RPMI7951 (cell line): ENCODE results near the gene ULK4. TPM values are rescaled to one million over a fixed set of nuclear protein-coding genes. Genes with fewer than 3 reads are reported as not detected.
"Not testable (repeated sequence)": the region's sequence is repeated elsewhere in the genome, so short reads cannot be mapped to it uniquely, and the experiment has no call there.

ENCODE experiments used
- DNase-seq: peaks from one replicate; pipeline ENCODE4 v3.0.0-alpha.2; 2012; ENCODE audit warnings: low read depth
- total RNA-seq: library from RNA; depleted of rRNA; stranded (reverse); fragments of >200 nt; shearing (Covaris generic); gene quantifications from 2 replicates; pipeline ENCODE4 v1.2.3, GENCODE V29; 2014

The ULK4 gene
- total RNA-seq, 1 experiment from 2014 or later = 9.0 TPM

DNA sequence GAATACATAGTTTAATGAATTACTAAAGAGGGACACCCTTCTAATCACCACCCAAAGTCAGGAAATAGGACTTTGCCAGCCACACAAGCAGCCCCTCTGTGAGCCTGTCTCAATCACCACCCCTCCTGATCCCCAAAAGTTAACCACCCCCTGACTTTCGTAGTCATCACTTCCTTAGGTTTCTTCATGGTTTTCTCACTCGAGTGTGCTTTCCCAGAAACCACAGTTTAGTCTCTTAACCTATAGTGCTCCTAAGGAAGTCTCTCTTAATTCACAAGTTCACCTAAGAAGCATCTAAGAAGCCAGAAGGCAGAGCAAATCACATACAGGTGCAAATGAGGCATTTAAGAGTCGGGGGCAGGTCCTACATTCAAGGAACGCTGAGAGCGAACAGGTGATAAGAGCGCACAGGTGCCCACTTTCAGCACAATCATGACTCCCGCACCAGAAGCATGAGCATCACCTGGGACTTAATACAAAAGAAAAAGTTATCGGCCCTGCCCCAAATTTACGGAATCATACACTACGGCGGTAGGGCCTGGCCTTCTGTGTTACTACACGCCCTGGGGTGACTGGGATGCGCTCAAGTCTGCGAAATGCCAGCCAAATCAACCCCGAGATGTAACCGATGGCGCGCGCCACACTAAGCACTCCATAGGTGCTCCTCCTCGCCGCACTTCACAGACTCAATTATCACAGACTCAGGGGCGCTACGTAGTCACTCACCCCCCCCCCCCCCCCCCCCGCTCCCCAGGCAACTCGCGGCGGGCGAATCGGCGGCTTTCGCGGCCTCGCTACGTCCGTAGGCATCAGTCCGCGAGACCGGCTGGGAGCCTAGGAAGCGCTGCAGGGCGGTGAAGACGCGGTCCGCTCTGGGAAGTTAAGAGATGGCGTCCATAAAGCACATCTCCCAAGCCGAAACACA is 815 bp downstream of the ULK4 start:
- peak; percentile 65 for DNase-seq

DNA sequence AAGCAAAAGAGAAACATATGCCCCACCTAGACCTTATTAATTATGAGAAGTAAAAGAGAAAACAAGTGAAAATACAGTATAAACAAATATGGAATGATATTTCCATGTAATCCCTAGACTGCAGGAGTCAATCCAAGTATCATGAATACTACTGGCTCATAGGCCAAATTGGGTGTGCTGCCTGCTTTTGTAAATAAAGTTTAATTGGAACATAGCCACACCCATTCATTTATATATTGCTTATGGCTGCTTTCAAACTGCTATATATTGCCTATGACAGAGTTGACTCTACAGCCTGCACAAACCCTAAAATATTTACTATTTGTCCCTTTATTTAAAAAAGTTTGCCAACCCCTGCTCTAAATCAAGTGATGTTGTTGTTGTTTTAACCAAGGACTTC is 5.3 kb downstream of the ULK4 start:
- no peak for DNase-seq

GRCh38 chr3:41955192-41955591 is 6.7 kb downstream of the ULK4 start:
- DNase-seq = no peak

DNA sequence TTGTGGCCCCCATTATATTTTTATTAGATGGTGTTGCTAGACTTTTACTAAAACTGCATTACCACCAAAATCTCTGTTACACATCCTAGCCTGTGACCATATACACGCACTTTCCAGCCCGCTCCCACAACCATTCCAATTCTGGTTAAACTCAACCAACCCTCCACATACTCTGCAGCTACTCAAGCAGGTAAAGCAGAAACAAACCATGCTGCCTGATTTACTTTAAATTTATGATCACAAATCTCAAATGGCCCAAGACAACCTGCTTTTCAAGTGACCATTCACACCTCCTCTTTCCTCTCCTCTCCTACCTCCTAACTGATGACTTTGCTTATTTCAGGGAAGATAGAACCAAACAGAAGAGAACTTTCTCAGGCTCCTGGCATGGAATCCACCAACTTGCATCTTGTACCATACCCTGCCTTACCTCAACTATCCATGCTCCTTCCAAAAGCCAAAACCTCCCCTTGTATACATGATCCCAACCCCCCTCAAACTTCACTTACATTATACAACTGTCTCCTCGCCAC is 18.5 kb downstream of the ULK4 start:
- DNase-seq = no peak

- no peak for DNase-seq
These were observed 21.5 kb downstream of the ULK4 start for GRCh38 chr3:41940393-41940792.

DNA sequence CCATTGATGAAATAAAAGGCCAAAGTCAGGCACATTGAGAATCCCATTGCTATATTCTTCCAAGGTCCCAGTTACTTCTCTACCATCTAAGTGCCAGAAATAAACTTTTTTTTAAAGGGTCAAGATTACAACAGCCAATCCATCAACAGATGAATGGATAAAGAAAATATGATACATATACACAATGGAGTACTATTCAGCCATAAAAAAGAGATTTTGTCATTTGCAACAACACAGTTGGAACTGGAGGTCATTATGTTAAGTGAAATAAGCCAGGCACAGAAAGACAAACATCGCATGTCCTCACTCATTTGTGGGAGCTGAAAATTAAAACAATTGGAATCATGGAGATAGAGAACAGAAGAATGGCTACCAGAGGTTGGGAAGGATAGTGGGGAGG is 25.5 kb downstream of the ULK4 start:
- no peak for DNase-seq

DNA sequence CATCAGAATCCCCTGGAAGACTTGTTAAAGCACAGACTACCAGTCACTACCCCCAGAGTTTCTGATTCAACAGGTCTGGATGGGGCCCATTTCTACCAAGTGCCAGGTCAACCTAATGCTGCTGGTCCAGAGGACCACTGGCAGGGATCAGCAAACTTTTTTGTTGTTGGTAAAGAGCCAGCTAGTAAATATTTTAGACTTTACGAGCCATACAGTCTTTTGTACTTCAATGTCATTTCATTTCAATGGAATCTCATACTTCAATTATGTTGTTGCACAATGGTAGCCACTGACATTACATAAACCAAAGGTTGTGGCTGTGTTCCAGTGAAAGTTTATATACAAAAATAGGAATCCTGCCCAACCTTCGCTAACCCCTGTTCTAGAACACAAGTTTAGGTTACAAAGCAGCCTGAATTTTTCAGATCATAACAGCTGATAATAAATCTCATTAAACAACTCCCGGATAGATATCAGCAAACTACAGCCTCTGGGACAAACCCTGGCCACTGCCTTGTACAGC is 28.7 kb downstream of the ULK4 start:
- DNase-seq = peak; percentile 34

DNA sequence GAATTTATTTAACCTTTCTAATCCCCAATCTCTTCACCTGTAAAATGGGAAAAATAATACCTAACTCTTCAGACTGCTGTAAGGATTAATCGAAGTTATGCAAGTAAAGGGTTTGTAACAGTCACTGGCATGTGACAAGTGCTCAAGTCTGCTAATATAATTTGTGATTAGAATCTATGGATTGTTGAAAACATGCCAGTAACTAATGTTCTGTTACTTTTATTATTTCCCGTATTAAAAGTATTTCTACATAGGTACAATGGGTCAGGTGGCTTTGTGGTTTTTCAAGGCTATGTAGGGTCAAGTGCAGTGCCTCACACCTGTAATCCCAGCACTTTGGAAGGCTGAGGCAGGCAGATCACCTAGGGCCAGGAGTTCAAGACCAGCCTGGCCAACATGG is 29.4 kb downstream of the ULK4 start:
- DNase-seq = no peak

DNA sequence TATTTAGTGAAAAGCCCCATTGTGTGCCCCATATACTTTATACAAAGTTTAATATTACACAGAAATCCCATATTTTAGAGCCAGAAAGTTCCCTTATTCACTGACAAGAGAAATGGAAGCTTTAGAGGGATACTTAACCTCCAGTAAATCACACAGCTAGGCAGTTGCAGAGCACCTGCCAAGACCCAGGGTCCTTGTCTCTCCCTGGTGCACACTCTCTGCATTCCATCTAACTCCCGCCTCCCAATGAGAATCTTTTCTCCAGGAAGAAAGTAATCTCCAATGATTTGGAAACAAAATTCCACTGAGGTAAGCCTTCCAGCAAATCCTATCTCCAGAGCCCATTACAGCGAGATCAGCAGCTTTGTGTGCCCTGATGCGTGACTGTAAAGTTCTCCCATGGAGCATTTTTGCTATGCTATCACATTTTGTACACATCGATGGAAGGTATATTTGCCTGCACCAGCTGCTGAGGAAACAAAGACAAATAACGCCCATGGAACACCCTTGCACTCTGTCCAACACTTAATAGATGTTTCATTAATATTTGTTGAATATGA is 41.4 kb downstream of the ULK4 start:
- no peak for DNase-seq

GRCh38 chr3:41915353-41915752 is 46.5 kb downstream of the ULK4 start:
- DNase-seq = no peak

DNA sequence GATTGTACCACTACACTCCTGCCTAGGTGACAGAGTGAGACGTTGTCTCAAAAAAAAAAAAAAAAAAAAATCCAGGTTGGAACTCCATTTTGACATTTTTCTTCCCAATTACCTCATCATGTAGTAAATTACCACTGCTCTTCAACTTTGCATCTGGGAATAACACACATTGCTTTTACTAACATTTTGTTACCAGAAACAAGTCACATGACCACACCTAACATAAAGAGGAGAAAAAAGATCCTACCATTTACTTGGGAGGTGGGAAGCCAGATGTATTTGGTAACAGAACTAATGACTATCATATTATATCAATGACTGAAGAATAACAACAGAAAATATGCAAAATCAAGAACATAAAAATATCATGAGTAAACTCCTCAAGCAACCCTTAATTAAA is 49.6 kb downstream of the ULK4 start:
- DNase-seq = no peak

- DNase-seq = peak; percentile 22
These were observed 54.4 kb downstream of the ULK4 start for GRCh38 chr3:41907330-41908073.

- peak; percentile 57 for DNase-seq
These were observed 61.6 kb downstream of the ULK4 start for GRCh38 chr3:41900265-41900664.

DNA sequence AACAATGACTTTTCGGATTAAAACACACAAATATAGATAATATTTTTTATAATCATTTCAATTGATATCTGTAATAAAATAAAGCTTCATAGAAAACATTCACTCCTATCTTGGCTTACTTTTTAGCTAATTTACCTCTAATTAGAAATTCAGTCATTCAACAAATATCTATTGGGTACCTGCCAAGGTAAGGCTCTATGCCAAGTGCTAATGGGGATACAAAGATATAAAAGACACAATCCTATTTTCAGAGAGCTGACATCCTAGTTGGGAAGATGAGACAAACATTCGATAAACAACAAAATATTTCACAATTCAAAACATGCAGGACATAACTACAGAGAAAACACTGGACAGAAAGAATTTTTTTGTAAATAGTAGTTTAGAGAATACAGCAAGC is 63.3 kb downstream of the ULK4 start:
- no peak for DNase-seq

DNA sequence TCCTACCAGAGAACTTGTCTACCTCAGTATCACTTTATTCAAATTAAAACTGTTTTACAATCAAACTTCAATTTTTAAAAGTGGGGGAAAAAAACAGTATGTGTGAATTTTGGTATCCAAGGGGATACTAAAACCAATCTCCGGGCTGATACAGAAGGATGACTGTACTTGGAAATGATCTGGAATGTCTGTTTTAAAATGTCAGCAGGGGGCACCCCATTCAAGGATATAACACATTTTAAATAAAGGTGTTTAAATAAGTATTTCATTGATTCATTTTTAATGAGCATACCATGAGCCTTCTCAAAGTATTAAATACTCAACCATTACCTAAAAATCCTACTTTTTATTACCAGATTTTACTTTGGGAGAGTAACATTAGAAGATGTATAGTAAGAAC is 67.9 kb downstream of the ULK4 start:
- DNase-seq = peak; percentile 53

- no peak for DNase-seq
These were observed 73.4 kb downstream of the ULK4 start for GRCh38 chr3:41888368-41889076.

GRCh38 chr3:41882956-41883355 is 78.9 kb downstream of the ULK4 start:
- no peak for DNase-seq

GRCh38 chr3:41881233-41881821 is 80.6 kb downstream of the ULK4 start:
- peak; percentile 49 for DNase-seq

- DNase-seq = no peak
These were observed 81.5 kb downstream of the ULK4 start for GRCh38 chr3:41880387-41880786.

DNA sequence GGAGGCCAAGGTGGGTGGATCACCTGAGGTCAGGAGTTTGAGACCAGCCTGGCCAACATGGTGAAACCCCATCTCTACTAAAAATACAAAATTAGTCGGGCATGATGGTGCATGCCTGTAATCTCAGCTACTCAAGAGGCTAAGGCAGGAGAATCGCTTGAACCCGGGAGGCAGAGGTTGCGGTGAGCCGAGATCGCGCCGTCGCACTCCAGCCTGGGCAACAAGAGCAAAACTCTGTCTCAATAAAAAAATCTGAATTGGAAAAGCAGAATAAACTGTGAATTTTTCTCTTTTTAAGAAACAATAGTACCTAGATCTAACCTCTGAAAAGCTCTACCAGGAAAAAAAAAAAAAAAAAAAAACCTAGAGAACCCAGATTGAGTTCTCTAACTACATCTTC is 84.2 kb downstream of the ULK4 start:
- not testable (repeated sequence) for DNase-seq

DNA sequence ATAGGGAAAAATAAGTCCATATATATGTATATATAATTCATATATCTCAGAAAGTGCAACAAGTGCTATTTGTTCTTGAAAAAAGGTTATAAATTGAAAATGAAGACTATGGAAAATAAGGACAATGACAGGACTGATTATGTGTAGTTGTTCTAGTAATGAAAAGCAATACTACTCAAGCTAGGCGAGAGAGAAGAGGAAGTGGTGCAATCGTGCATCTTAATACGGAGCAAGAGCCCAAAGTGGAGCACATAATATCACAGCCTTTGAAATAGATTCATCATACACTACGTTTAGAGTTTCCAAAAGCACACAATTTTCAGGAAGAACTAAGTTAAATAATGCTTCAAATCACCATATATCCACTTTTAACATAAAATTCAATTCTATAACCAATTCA is 87.9 kb downstream of the ULK4 start:
- no peak for DNase-seq
